SK-N-SH treated with all-trans-retinoic acid at 6 μM for 48 hours (cell line): ENCODE data around the gene ZSWIM8.
A peak's percentile ranks its signal among the peaks of the same experiment; 100 is the strongest.
"Not testable (repeated sequence)": the region's sequence is repeated elsewhere in the genome, so short reads cannot be mapped to it uniquely, and the experiment has no call there.

Source experiments
- ATAC-seq: fragments of 200-7000 bp; cut with Tn5 transposase; 3 replicates; pipeline ENCODE4 v1.9.1; 2020; ENCODE audit warnings: mild to moderate bottlenecking, moderate library complexity
- ARNTL ChIP-seq: fragments of 450-650 bp; formaldehyde crosslinking; IDR thresholded peaks from 2 replicates; pipeline ENCODE4 v1.5.0; 2020; ENCODE audit warnings: low read depth, mild to moderate bottlenecking, moderate library complexity, borderline replicate concordance
- BACH2 ChIP-seq: fragments of 250-450 bp; sonication (Bioruptor Pico); IDR thresholded peaks from 2 replicates; pipeline ENCODE4 v1.9.0; 2021; ENCODE audit warnings: mild to moderate bottlenecking, borderline replicate concordance
- CSDC2 ChIP-seq: fragments of 250-450 bp; sonication (Bioruptor Pico); IDR thresholded peaks from 2 replicates; pipeline ENCODE4 v1.5.0; 2020; ENCODE audit warnings: mild to moderate bottlenecking, moderate library complexity
- CSRNP3 ChIP-seq: fragments of 250-450 bp; sonication (Bioruptor Pico); IDR thresholded peaks from 2 replicates; pipeline ENCODE4 v1.5.1; 2021; ENCODE audit warnings: mild to moderate bottlenecking, moderate library complexity
- ESRRG ChIP-seq: fragments of 250-450 bp; sonication (Bioruptor Pico); IDR thresholded peaks from 2 replicates; pipeline ENCODE4 v1.6.1; 2021; ENCODE audit warnings: mild to moderate bottlenecking
- GLIS3 ChIP-seq: fragments of 250-450 bp; sonication (Bioruptor Pico); IDR thresholded peaks from 2 replicates; pipeline ENCODE4 v1.5.0; 2020; ENCODE audit warnings: mild to moderate bottlenecking, moderate library complexity
- ISL1 ChIP-seq: fragments of 250-450 bp; sonication (Bioruptor Pico); IDR thresholded peaks from 2 replicates; pipeline ENCODE4 v2.1.2; 2022; ENCODE audit warnings: mild to moderate bottlenecking, moderate library complexity
- OSR1 ChIP-seq: fragments of 250-450 bp; sonication (Bioruptor Pico); IDR thresholded peaks from 2 replicates; pipeline ENCODE4 v1.8.0; 2022; ENCODE audit warnings: moderate library complexity, mild to moderate bottlenecking, inconsistent platforms
- PATZ1 ChIP-seq: fragments of 250-450 bp; sonication (Bioruptor Pico); IDR thresholded peaks from 2 replicates; pipeline ENCODE4 v1.8.0; 2020; ENCODE audit warnings: mild to moderate bottlenecking, moderate library complexity, borderline replicate concordance
- POU6F1 ChIP-seq: fragments of 250-450 bp; sonication (Bioruptor Pico); IDR thresholded peaks from 2 replicates; pipeline ENCODE4 v1.8.0; 2021; ENCODE audit warnings: low read depth, mild to moderate bottlenecking, moderate library complexity, borderline replicate concordance
- PPARA ChIP-seq: fragments of 250-450 bp; sonication (Bioruptor Pico); IDR thresholded peaks from 2 replicates; pipeline ENCODE4 v1.5.0; 2020; ENCODE audit warnings: mild to moderate bottlenecking, borderline replicate concordance
- RARB ChIP-seq: fragments of 250-450 bp; sonication (Bioruptor Pico); IDR thresholded peaks from 2 replicates; pipeline ENCODE4 v1.8.0; 2021; ENCODE audit warnings: mild to moderate bottlenecking, moderate library complexity
- SNAI2 ChIP-seq: fragments of 250-450 bp; sonication (Bioruptor Pico); IDR thresholded peaks from 2 replicates; pipeline ENCODE4 v1.5.0; 2020; ENCODE audit warnings: mild to moderate bottlenecking, moderate library complexity
- TCF4 ChIP-seq: fragments of 250-450 bp; sonication (Bioruptor Pico); IDR thresholded peaks from 2 replicates; pipeline ENCODE4 v1.8.0; 2021; ENCODE audit warnings: mild to moderate bottlenecking, moderate library complexity, borderline replicate concordance
- TOX ChIP-seq: fragments of 250-450 bp; sonication (Bioruptor Pico); IDR thresholded peaks from 2 replicates; pipeline ENCODE4 v1.8.0; 2021; ENCODE audit warnings: mild to moderate bottlenecking, moderate library complexity, borderline replicate concordance
- ZC3H10 ChIP-seq: fragments of 250-450 bp; sonication (Bioruptor Pico); IDR thresholded peaks from 2 replicates; pipeline ENCODE4 v1.5.1; 2021; ENCODE audit warnings: mild to moderate bottlenecking, moderate library complexity
- ZFP3 ChIP-seq: fragments of 250-450 bp; sonication (Bioruptor Pico); IDR thresholded peaks from 2 replicates; pipeline ENCODE4 v1.5.0; 2020; ENCODE audit warnings: mild to moderate bottlenecking, moderate library complexity
- ZFP30 ChIP-seq: fragments of 450-650 bp; formaldehyde crosslinking; IDR thresholded peaks from 2 replicates; pipeline ENCODE4 v1.5.0; 2022; ENCODE audit warnings: mild to moderate bottlenecking, moderate library complexity
- ZNF565 ChIP-seq: fragments of 450-650 bp; formaldehyde crosslinking; conservative IDR thresholded peaks from 2 replicates; pipeline ENCODE4 v1.5.0; 2020; ENCODE audit warnings: low read depth, mild to moderate bottlenecking, moderate library complexity
- ZNF70 ChIP-seq: fragments of 450-650 bp; formaldehyde crosslinking; IDR thresholded peaks from 2 replicates; pipeline ENCODE4 v1.5.0; 2020; ENCODE audit warnings: mild to moderate bottlenecking, moderate library complexity
- ZNF8 ChIP-seq: fragments of 450-650 bp; formaldehyde crosslinking; IDR thresholded peaks from 2 replicates; pipeline ENCODE4 v1.5.0; 2020; ENCODE audit warnings: mild to moderate bottlenecking, moderate library complexity
- TF ChIP-seq, protein P1 (sequence below): fragments of 250-450 bp; sonication (Bioruptor Pico); IDR thresholded peaks from 2 replicates; pipeline ENCODE4 v1.5.1; 2020; ENCODE audit warnings: low read depth, mild to moderate bottlenecking, moderate library complexity
- TF ChIP-seq, protein P2 (sequence below): fragments of 250-450 bp; sonication (Bioruptor Pico); IDR thresholded peaks from 2 replicates; pipeline ENCODE4 v1.5.0; 2020; ENCODE audit warnings: mild to moderate bottlenecking, moderate library complexity

Gene ZSWIM8

DNA sequence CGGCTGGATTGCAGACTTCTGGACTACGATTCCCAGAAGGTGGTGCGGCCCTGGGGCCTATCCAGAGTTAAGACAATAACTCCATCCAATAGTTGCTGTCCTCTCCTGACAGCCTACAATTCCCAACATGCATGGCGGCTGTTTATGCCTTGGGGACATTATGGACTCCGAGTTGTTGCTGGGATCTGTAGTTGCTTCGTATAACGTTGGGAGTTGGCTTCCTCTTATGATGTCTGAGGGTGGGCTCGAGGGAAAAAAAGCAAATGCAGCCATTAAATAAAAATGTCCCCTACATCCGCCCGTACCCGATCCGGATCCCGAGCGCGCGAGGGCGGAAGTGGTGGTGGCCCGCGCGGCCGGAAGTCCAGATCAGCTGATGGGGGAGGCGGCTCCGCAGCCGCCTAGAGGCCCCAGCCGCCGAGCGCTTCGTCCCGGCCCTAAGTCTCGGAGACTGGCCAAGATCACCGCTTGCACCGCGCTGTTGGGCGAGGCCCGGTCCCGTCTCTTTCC, at the start of gene ZSWIM8:
ZSWIM8 (plus strand) TSS at position 396 of the 510 bp plus-strand sequence. CDS start 273 bp downstream, outside the sequence.
- peak; percentile 94 for ATAC-seq
- no peak for TF ChIP-seq ZNF8
- no peak for TF ChIP-seq CSDC2 (CRISPR knock-in tag)
- TF ChIP-seq ARNTL (CRISPR knock-in tag), result no peak
- no peak for TF ChIP-seq BACH2 (CRISPR knock-in tag)
- TF ChIP-seq ZFP3 (CRISPR knock-in tag), result no peak

DNA sequence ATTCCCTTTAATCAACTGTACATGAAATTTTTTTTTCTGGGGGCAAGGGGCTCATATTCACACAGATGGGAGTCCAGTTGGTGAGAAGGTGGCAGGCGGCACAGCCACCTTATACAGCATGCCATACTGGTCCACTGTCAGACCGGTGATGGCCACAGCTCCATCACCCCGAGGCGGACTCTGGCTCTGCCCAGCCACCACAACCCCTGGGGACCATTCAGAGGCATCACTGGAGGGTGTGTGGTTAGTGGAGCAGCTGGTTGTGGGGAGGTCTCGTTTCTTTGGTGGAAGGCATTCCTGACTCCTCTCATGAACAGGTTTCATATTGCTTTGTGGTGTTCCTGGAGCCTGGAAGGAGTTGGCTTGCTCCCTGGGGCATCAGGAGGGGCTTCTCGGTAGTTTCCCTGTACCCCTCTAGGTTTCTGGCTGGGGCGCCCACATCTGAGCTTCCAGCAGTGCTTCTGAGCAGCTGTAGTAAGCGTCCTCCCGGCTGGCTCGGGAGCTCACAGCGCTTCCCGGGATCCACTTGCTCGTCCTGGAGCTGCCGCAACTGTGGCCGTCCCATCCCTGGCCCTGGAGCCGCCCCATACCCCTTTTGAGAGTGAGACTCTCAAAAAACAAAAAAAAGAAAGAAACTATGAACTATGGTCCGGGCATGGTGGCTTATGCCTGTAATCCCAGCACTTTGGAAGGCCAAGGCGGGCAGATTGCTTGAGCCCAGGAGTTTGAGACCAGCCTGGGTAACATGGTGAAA, 44.7 kb upstream of the ZSWIM8 start:
- ATAC-seq, result not testable (repeated sequence)

DNA sequence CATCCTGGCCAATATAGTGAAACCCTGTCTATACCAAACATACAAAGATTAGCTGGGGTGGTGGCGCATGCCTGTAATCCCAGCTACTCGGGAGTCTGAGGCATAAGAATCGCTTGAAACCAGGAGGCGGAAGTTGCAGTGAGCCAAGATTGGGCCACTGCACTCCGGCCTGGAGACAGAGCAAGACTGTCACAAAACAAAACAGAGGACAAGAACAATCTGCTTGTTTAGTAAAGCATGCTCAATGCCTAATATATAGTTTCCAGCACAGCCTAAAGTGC, 43.0 kb upstream of the ZSWIM8 start:
- ATAC-seq, result no peak
- 0 out of 2 replicates have a peak, but pooled peaks have one; percentile 24 for TF ChIP-seq PPARA (CRISPR knock-in tag)
- TF ChIP-seq TOX (CRISPR knock-in tag), result no peak
- no peak for TF ChIP-seq ZFP30

- no peak; the same call in 2 of the 3 replicates for ATAC-seq
- TF ChIP-seq RARB (CRISPR knock-in tag), result peak; percentile 63; the same call in 1 of the 2 replicates
- TF ChIP-seq TOX (CRISPR knock-in tag), result peak; percentile 86
- peak; percentile 73; the same call in 1 of the 2 replicates for TF ChIP-seq GLIS3 (CRISPR knock-in tag)
- peak; percentile 46; the same call in 1 of the 2 replicates for TF ChIP-seq ZNF8
- TF ChIP-seq ZNF70 (CRISPR knock-in tag), result peak; percentile 13; the same call in 1 of the 2 replicates
- peak; percentile 87; the same call in 1 of the 2 replicates for TF ChIP-seq ZC3H10 (CRISPR knock-in tag)
- TF ChIP-seq ISL1 (CRISPR knock-in tag), result peak; percentile 72
- no peak; the same call in 1 of the 2 replicates for TF ChIP-seq POU6F1 (CRISPR knock-in tag)
- TF ChIP-seq, protein P1, sequence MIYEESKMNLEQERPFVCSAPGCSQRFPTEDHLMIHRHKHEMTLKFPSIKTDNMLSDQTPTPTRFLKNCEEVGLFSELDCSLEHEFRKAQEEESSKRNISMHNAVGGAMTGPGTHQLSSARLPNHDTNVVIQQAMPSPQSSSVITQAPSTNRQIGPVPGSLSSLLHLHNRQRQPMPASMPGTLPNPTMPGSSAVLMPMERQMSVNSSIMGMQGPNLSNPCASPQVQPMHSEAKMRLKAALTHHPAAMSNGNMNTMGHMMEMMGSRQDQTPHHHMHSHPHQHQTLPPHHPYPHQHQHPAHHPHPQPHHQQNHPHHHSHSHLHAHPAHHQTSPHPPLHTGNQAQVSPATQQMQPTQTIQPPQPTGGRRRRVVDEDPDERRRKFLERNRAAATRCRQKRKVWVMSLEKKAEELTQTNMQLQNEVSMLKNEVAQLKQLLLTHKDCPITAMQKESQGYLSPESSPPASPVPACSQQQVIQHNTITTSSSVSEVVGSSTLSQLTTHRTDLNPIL (CRISPR knock-in tag), result peak; percentile 86
- TF ChIP-seq ZNF565 (CRISPR knock-in tag), result peak; percentile 78; the same call in 1 of the 2 replicates
- TF ChIP-seq TCF4 (CRISPR knock-in tag), result no peak
- TF ChIP-seq ZFP3 (CRISPR knock-in tag), result peak; percentile 87
- peak; percentile 97 for TF ChIP-seq CSDC2 (CRISPR knock-in tag)
- TF ChIP-seq ESRRG (CRISPR knock-in tag), result peak; percentile 69; the same call in 1 of the 2 replicates
- peak; percentile 80 for TF ChIP-seq CSRNP3
- peak; percentile 19; the same call in 1 of the 2 replicates for TF ChIP-seq ZFP30
- TF ChIP-seq PATZ1 (CRISPR knock-in tag), result 0 out of 2 replicates have a peak, but pooled peaks have one; percentile 48
- TF ChIP-seq, protein P2, sequence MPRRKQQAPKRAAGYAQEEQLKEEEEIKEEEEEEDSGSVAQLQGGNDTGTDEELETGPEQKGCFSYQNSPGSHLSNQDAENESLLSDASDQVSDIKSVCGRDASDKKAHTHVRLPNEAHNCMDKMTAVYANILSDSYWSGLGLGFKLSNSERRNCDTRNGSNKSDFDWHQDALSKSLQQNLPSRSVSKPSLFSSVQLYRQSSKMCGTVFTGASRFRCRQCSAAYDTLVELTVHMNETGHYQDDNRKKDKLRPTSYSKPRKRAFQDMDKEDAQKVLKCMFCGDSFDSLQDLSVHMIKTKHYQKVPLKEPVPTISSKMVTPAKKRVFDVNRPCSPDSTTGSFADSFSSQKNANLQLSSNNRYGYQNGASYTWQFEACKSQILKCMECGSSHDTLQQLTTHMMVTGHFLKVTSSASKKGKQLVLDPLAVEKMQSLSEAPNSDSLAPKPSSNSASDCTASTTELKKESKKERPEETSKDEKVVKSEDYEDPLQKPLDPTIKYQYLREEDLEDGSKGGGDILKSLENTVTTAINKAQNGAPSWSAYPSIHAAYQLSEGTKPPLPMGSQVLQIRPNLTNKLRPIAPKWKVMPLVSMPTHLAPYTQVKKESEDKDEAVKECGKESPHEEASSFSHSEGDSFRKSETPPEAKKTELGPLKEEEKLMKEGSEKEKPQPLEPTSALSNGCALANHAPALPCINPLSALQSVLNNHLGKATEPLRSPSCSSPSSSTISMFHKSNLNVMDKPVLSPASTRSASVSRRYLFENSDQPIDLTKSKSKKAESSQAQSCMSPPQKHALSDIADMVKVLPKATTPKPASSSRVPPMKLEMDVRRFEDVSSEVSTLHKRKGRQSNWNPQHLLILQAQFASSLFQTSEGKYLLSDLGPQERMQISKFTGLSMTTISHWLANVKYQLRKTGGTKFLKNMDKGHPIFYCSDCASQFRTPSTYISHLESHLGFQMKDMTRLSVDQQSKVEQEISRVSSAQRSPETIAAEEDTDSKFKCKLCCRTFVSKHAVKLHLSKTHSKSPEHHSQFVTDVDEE, result peak; percentile 91
- TF ChIP-seq BACH2 (CRISPR knock-in tag), result peak; percentile 91
- no peak for TF ChIP-seq ARNTL (CRISPR knock-in tag)
- TF ChIP-seq SNAI2 (CRISPR knock-in tag), result peak; percentile 98
- peak; percentile 90; the same call in 1 of the 2 replicates for TF ChIP-seq OSR1 (CRISPR knock-in tag)
- TF ChIP-seq PPARA (CRISPR knock-in tag), result 0 out of 2 replicates have a peak, but pooled peaks have one; percentile 36
Measured at GRCh38 chr10:73743327-73743904, 42.0 kb upstream of the ZSWIM8 start.
